ENCODE measurements around the gene SERINC3.
A peak's percentile ranks its signal among the peaks of the same experiment; 100 is the strongest.

Gene SERINC3

DNA sequence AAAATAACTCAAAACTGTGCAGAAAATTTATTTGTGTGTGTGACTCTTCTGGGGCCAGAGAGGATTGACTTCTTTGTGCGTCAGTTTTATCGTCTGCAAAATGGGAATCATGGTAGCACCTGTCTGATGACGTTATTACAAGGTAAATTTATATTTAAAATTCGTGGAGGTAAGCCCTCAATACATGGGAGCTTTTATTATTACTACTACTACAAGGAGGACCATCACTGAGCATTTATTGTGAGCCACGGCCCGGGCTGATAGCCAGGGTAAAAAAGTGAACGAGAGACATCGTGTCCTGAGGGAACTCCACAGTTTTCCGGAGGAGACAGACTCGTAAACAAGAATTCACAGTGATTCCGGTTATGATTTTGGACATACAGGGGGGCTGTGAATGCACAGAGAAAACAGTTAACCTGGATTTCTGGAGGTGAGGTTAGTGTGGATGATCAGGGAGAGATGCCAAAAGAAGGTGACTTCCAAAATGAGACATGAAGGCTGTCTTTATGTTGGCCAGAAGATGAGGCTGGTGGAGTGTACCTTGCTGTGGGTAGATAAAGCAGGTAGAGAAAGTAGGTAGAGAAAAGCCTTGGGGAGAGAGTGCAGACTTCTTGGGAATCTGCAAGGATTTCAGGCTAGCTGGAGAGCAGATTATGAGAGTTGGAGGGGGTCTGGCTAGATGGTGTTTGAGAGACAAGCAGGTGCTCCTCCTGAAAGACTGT is 10.6 kb upstream of the SERINC3 start:
- no peak for DNase-seq

DNA sequence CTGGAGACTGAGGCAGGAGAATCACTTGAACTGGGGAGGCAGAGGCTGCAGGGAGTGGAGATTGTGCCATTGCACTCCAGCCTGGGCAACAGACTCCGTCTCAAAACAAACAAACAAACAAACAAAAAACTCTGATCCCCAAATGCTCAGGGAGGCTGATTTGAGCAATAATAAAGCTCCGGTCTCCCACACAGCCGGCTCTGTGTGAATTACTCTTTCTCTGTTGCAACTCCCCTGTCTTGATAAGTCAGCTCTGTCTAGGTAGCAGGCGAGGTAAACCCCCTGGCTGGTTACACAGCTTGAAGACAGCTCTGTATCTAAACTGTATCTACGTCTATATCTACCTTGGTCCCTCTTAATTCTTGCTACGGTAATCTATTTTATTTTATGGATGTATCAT is 6.4 kb upstream of the SERINC3 start:
- no peak for DNase-seq

DNA sequence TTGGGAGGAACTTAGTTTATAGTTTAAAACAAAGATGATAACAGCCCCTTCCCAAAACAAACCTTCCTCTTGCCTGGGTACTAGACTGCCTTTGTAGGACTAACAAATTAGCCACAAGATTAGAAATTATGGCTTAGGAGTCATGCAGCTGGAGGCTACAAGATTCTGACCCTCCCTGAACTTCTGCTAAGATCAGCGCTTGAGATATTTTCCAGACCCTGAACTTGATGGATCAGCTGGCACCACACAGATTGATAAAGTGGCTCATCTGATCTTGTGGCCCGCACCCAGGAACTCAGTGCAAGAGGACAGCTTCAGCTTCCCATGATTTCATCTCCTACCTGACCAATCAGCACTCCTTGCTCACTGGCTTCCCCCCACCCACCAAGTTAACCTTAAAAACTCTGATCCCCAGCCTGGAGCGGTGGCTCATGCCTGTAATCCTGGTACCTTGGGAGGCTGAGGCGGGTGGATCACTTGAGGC is 5.9 kb upstream of the SERINC3 start:
- DNase-seq, result no peak

- DNase-seq, result no peak
Observed at GRCh38 chr20:44526129-44526528, 4.3 kb upstream of the SERINC3 start.

DNA sequence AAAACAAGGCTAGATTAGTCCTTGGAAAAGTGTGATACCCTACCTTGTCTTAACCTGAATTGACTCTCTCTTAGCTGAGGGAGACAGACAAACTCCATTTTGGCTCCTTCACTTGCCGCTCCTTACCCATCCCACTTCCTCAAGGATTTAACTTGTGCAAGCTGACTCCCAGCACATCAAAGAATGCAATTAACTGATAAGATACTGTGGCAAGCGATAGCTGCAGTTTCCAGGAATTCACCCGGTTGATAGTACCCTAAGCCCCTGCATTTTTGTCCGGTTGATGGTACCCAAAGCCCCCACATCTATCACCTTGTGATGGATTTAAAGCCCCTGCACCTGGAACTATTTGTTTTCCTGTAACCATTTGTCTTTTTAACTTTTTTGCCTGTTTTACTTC is 1.9 kb upstream of the SERINC3 start:
- no peak for DNase-seq

DNA sequence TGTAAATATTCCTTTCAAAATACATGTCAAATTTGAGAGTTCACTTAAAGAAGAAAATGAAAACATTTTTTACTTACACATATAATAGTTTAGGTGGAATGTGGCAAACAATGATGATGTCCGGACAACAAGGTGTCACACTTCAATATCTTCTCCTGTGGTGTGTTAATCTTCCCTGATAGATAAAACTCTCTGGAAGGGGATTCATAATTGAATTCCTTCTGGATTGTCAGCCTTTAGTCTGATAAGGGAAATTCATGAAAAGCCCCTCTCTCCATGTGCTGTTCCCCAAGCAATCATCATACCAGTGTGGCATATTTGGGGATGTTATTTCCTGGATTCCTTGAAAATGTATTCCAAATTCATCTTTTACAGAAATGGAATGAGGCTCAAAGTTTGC is 971 bp upstream of the SERINC3 start:
- DNase-seq, result no peak

GRCh38 chr20:44520881-44521280 is 989 bp downstream of the SERINC3 start:
- DNase-seq, result no peak

DNA sequence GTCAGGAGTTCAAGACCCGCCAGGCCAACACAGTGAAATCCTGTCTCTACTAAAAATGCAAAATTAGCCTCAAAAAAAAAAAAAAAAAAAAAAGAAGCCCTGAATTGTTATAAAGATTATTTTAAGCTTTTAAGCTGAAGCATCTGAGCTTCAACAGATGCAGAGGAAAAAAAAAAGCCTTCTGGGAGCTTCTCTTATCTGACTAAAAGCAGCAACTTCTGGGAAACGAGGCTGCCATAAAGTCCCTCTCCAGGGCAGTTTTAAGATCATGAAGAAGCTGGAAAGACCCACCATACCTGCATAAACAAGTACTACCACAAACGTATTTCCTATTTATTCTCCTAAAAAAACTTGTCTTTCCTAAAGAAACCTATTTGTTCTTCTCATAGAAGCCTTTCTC is 3.6 kb downstream of the SERINC3 start:
- no peak for DNase-seq

GRCh38 chr20:44517454-44517853 is 4.4 kb downstream of the SERINC3 start:
- no peak for DNase-seq

DNA sequence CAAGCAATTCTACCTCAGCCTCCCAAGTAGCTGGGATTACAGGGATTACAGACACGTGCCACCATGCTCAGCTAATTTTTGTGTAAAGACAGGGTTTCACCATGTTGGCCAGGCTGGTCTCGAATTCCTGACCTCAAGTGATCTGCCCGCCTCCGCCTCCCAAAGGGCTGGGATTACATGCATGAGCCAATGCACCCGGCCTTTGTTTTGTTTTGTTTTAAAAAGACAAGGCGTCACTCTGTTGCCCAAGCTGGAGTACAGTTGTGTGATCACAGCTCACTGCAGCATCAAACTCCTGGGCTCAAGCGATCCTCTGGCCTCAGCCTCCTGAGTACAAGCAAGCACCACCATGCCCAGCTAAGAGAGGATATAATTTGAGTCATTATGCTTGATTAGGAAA is 5.4 kb downstream of the SERINC3 start:
- no peak for DNase-seq

GRCh38 chr20:44513871-44514270 is 8.0 kb downstream of the SERINC3 start:
- no peak for DNase-seq

DNA sequence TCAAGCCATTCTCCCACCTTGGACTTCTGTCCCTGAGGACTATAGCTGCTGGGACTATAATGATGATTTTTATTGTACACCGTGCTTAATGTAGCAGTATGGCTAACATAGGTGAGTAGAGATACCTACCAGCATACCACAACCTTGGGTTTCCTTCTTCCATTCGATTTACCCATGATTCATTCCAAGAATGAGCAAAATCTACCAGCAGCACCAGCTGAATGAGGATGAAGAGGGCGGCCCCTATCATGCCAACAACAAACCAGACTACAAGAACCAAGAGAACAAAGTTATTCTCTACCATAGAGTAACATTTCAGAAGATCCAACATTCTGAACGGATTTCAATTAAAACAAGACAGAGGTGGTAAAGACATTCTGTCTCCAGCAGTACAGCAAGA is 12.1 kb downstream of the SERINC3 start:
- no peak for DNase-seq

GRCh38 chr20:44504402-44505307 is 17.2 kb downstream of the SERINC3 start:
- no peak for DNase-seq

DNA sequence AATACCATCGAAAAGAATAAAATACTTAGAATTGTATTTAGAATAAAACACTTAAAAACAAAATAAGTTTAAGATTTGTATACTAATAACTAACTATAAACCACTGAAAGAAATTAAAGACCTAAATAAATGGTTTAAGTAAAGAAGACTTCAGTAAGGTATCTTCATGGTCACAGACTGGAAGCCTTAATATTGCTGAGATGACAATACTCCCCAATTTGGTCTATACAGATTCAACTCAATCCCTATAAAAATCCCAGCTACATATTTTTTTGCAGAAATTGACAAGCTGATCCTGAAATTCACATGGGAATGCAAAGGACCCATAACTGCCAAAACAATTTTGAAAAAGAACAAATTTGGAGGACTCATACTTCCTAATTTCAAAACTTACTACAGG is 18.9 kb downstream of the SERINC3 start:
- no peak for DNase-seq

DNA sequence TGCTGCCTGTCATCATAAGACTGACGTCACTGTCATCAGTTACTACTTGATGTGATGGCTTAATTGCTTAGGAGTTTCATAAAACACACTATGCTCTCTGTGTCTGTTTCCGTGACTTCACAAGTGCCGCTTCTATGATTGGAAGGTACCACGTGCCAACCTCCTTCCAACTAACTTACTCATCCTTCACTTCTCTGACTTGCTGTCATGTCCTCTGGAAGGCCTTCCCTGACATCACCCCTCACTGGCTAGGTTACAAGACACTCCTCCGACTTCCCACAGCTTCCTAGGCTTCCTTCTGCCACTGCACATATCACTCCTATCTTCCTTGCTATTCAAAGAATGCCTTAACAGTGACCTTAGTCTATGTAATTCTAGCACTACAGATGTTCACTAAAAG is 20.4 kb downstream of the SERINC3 start:
- no peak for DNase-seq

DNA sequence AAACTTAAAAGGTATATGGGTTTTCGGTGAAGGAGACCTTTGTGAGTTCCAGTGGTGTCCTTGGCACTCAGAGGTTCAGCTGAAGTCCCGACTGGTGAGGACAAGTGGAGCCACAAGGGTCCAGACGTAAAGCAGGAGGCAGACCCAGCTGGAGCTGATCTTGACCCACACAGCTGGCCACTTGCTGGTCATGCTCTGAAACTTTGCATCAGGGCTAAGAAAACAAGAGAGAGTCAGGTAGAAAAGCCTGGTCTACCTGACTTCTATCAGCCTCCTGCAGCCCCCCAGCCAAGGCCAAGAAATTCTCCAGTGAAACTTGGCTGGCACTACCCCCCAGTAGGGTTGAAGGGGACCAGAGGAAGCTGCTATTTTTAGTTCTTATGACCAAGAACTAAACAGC is 21.6 kb downstream of the SERINC3 start:
- DNase-seq, result no peak

- DNase-seq, result no peak
Observed at GRCh38 chr20:44497761-44498160, 24.1 kb downstream of the SERINC3 start.

DNA sequence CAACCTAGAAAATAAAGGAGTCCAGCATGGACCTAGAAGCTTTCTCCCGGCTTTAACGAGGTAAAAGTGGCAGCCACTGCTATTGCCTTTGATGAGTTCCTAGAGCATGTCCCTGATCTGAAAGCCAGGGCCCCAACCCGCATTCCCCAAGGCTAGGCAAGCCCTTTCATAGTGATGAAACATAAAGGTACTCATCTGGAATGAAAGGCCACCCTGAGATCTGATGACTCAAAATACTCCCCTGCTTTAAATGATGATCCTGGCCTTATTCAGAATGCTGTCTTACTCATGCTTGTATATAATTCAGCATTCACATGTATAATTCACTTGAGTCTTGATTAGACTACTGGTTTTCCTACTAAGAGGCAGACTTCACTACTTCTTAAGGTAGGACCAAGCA is 24.9 kb downstream of the SERINC3 start:
- peak in 1 of 2 donors; percentile 31 for DNase-seq

DNA sequence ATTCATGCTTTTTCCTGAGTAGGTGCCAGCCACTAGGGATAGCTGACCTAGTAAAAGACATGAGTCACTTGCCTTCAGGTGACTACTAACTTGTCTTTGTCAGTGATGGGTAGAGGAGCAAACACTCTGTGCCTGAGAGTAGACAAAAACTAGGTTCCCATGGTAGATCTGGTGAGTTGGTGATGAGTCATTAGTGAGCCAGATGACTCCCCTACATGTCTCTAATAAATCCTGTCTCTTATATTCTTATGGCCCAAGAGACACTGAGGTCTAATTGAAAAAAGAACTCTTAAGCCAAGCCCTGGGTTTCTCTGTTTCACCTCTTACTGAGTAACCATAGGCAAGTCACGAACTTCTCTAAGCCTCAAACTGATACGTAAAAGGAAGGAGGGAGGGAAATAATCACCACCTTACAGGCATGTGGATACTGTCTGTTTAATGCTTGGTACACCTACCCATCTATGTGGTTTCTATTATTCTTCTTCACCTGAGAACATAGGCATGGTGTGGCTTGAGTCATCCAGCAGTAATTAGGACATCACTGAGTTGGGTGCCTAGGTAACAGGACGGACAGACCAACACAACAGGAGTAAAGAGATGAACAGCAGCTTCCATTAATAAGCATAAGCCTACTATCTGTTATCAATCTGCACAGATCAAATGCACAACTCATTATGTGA is 25.9 kb downstream of the SERINC3 start:
- peak; percentile 25 to 31 for DNase-seq

DNA sequence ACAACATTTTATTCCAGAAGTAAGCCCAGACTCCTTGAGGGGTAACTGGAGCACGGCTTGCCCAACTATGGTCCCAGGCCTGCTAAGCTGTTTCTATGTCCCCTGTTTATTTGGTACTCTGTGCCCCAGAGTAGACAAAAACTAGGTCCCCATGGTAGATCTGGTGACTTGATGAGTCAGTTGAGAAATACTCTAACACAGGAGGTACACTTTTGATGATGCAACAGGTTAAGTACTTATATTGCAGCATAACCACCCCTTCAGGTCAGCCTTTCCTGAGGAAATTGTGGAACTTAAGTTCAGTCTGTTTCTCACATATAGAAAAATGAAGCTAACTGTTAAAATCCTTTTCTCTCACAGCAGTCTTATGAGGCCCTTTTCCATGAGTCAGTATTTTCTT is 26.6 kb downstream of the SERINC3 start:
- DNase-seq, result no peak

DNA sequence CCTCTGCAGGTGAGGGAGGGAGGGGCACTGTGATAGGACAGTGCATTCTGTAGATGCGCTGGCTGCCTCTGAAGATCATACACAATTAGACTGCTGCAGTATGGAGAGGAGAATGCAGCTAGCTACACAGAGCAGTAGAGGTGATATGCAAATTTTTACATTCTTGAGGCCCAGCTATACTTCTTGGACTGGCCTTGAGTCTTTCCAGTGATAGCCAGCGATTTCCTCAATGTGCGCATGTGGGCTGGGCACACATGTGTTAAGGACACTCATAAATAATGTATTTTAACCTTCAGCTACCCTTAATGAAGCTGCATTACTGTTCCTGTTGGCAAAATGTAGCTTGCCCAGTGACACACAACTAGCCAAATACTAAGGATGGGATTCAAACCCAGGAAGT is 27.2 kb downstream of the SERINC3 start:
- DNase-seq, result no peak

DNA sequence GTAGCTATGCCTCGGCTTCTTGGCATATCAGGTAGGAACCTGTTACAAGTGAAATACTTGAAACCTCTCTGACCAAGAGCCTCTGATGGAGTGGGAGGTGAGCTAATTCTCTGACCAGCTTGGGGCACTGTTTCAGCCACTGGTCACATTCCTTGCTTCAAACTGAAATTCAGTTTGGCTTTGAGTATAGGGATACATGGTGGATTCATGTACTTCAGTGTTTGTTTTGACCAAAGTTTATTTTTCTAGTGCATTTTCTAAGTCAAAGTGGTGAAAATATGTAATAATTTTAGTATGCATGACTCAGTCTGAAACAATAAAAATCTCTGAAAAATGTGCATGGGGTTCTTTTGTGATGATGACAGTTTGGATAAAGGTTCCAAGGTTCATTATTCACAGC is 27.6 kb downstream of the SERINC3 start:
- DNase-seq, result no peak

DNA sequence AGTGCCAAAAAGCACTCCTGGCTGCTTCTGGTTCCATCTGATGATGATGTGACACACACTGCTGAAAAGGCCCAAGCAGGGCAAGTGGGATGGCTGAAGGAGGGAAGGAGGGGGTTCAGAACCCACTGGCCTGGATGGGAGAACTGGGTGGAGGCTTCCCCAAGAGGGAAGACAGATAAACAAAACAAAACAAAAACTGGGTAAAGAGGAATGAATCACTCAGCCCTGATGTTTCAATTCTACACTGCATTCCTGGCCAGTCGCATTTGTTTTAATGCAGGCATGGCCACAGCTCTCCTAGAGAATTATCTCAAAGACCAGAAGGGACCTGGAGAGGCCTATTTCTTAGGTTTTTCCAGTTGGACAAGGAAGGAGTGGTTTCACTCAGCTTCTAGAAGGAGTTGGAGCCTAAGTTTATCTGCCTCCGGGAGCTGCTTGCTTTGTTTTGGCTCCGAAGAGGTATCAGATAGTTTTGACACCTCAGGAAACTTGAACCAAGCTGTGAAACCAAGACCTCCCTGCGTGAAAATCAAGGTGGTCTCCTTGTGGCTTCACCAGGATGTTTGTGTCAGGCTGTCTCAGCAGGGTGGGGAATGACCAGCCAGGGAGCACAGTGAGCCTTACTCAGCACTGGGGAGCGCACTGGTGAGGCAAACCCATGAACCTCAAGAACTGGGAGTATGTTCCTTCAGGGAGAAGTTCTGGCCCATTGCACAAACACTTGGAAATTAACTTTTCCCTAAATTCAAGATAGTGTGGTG is 30.1 kb downstream of the SERINC3 start:
- DNase-seq, result no peak

Data from activated CD4-positive, alpha-beta T cell treated with anti-CD3 and anti-CD28 coated beads for 4 hours (primary cell).